Measurements from ENCODE around the gene IL12A. TPM values are rescaled to one million over a fixed set of nuclear protein-coding genes. Genes with fewer than 3 reads are reported as not detected.

The IL12A gene
- total RNA-seq, 1 experiment from 2014 or later = 1.0 TPM

- no peak for DNase-seq
- no peak for TF ChIP-seq CTCF (IDR thresholded peaks at IDR 0.05; ENCODE audit: unreplicated experiment)
- Mint-ChIP-seq H3K4me3 (ENCODE audit: low read depth, unreplicated experiment) (no peak overlapping the region), H3K36me3 (ENCODE audit: insufficient read depth, unreplicated experiment) (no peaks in the 10 kb centered on the region), H3K27me3 (ENCODE audit: unreplicated experiment) (no peaks in the 10 kb centered on the region), H3K27ac (ENCODE audit: unreplicated experiment) (no peak overlapping the region), H3K4me1 (ENCODE audit: low read depth, unreplicated experiment) (peaks cover 2% of the 10 kb centered on the region), H3K9me3 (ENCODE audit: low read depth, unreplicated experiment) (no peaks in the 10 kb centered on the region)
- CTCF ChIA-PET = no interaction called here
- intact Hi-C loops (cut with micrococcal nuclease; ENCODE audit: unreplicated experiment) = no loop called here
- no TSS peak for BruUV-seq (replicated peaks)
Observed at GRCh38 chr3:159994182-159994581, 5.5 kb downstream of the IL12A start.

- intact Hi-C loops (cut with micrococcal nuclease; ENCODE audit: unreplicated experiment) = no loop called here
- Mint-ChIP-seq H3K36me3 (ENCODE audit: insufficient read depth, unreplicated experiment) (no peaks in the 10 kb centered on the region), H3K4me1 (ENCODE audit: low read depth, unreplicated experiment) (no peaks in the 10 kb centered on the region), H3K27ac (ENCODE audit: unreplicated experiment) (no peak overlapping the region), H3K27me3 (ENCODE audit: unreplicated experiment) (no peaks in the 10 kb centered on the region), H3K4me3 (ENCODE audit: low read depth, unreplicated experiment) (no peak overlapping the region), H3K9me3 (ENCODE audit: low read depth, unreplicated experiment) (no peaks in the 10 kb centered on the region)
- TF ChIP-seq CTCF (IDR thresholded peaks at IDR 0.05; ENCODE audit: unreplicated experiment) = no peak
- no peak for DNase-seq
- CTCF ChIA-PET = interaction anchor here (0.6 to 0.7 kb wide), 2 partner anchors 8 to 146 kb away, joined by 3 read pairs; no protein-coding TSS in a partner anchor
- no TSS peak for BruUV-seq (replicated peaks)
Observed at GRCh38 chr3:159995091-159995490, 6.5 kb downstream of the IL12A start.

GRCh38 chr3:159996018-159996417, 7.4 kb downstream of the IL12A start:
- no peak for DNase-seq
- Mint-ChIP-seq H3K36me3 (ENCODE audit: insufficient read depth, unreplicated experiment) (no peaks in the 10 kb centered on the region), H3K4me3 (ENCODE audit: low read depth, unreplicated experiment) (no peak overlapping the region), H3K27me3 (ENCODE audit: unreplicated experiment) (no peaks in the 10 kb centered on the region), H3K9me3 (ENCODE audit: low read depth, unreplicated experiment) (no peaks in the 10 kb centered on the region), H3K4me1 (ENCODE audit: low read depth, unreplicated experiment) (no peaks in the 10 kb centered on the region), H3K27ac (ENCODE audit: unreplicated experiment) (no peak overlapping the region)
- no TSS peak for BruUV-seq (replicated peaks)
- intact Hi-C loops (cut with micrococcal nuclease; ENCODE audit: unreplicated experiment) = no loop called here
- CTCF ChIA-PET = interaction anchor here (1.5 kb wide), 1 partner anchor 9 kb away, joined by 4 read pairs; no protein-coding TSS in a partner anchor
- TF ChIP-seq CTCF (IDR thresholded peaks at IDR 0.05; ENCODE audit: unreplicated experiment) = no peak

GRCh38 chr3:159996959-159997358, 8.3 kb downstream of the IL12A start:
- BruUV-seq (replicated peaks) = no TSS peak
- Mint-ChIP-seq H3K27me3 (ENCODE audit: unreplicated experiment) (no peaks in the 10 kb centered on the region), H3K27ac (ENCODE audit: unreplicated experiment) (no peak overlapping the region), H3K36me3 (ENCODE audit: insufficient read depth, unreplicated experiment) (no peaks in the 10 kb centered on the region), H3K4me3 (ENCODE audit: low read depth, unreplicated experiment) (no peak overlapping the region), H3K4me1 (ENCODE audit: low read depth, unreplicated experiment) (no peaks in the 10 kb centered on the region), H3K9me3 (ENCODE audit: low read depth, unreplicated experiment) (no peaks in the 10 kb centered on the region)
- intact Hi-C loops (cut with micrococcal nuclease; ENCODE audit: unreplicated experiment) = no loop called here
- TF ChIP-seq CTCF (IDR thresholded peaks at IDR 0.05; ENCODE audit: unreplicated experiment) = no peak
- no peak for DNase-seq
- CTCF ChIA-PET = interaction anchor here (0.7 to 1.5 kb wide), 3 partner anchors 8 to 1201 kb away, joined by 4 to 7 read pairs (median 4); partner anchors contain the start of gene IL12A

All from Calu3 (cell line).